ENCODE data around the gene DGLUCY. TPM values are rescaled to one million over a fixed set of nuclear protein-coding genes. Genes with fewer than 3 reads are reported as not detected.

Gene DGLUCY
- total RNA-seq, 4 donors from 2014 or later: 58.0 to 125 (median 103) TPM

DNA sequence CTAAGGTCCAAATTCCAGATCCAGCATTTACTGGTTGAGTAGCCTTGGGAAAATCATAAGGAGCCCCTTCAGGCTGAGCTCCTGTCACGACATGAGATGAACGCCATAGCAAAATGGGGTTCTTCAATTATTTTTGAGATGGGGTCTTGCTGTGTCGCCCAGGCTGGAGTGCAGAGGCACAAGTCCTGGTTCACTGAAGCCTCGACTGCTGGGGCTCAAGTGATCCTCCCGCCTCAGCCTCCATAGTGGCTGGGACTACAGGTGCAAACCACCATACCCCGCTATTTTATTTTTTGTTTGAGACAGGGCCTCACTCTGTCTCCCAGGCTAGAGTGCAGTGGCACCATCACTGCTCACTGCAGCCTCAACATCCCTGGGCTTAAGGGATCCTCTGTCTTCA, 156.3 kb downstream of the DGLUCY start:
- no peak for TF ChIP-seq POLR2A (IDR thresholded peaks at IDR 0.05)
- TF ChIP-seq, protein P1, sequence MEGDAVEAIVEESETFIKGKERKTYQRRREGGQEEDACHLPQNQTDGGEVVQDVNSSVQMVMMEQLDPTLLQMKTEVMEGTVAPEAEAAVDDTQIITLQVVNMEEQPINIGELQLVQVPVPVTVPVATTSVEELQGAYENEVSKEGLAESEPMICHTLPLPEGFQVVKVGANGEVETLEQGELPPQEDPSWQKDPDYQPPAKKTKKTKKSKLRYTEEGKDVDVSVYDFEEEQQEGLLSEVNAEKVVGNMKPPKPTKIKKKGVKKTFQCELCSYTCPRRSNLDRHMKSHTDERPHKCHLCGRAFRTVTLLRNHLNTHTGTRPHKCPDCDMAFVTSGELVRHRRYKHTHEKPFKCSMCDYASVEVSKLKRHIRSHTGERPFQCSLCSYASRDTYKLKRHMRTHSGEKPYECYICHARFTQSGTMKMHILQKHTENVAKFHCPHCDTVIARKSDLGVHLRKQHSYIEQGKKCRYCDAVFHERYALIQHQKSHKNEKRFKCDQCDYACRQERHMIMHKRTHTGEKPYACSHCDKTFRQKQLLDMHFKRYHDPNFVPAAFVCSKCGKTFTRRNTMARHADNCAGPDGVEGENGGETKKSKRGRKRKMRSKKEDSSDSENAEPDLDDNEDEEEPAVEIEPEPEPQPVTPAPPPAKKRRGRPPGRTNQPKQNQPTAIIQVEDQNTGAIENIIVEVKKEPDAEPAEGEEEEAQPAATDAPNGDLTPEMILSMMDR (IDR thresholded peaks at IDR 0.05): no peak
- H3K9me3 ChIP-seq: no peaks in the 10 kb centered on the region
- no peak overlapping the region for H3K27ac ChIP-seq
- H3K36me3 ChIP-seq: no peaks in the 10 kb centered on the region
- DNase-seq: no peak
- H3K4me1 ChIP-seq: peaks cover 0 to 6% of the 10 kb centered on the region in 2 donors
- no peak overlapping the region for H3K4me3 ChIP-seq (replicated peaks in 1 of 3)
- H3K27me3 ChIP-seq: no peaks in the 10 kb centered on the region
- intact Hi-C loops (cut with DNase I): no loop called here
- WGBS, 2 donors: 95 to 99% methylated on average over 5 to 6 of the region's 6 CpGs

DNA sequence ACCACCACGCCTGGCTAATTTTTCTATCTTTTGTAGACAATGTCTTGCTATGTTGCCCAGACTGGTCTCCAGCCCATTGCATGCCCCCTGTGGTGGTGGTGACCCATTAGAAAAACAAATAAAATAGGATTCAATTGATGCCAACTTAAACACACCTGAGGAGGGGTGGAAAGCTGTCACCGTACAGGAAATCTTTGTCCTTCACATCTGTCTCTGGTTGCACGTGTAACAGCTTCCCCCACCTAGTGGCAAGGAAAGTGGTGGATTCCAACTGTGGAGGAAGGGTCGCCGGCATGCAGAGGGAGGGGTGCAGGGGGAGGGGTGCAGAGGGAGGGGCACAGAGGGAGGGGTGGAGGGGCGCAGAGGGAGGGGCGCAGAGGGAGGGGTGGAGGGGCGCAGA, 156.7 kb downstream of the DGLUCY start:
- H3K4me3 ChIP-seq (replicated peaks in 1 of 3): no peak overlapping the region
- intact Hi-C loops (cut with DNase I): no loop called here
- WGBS, 2 donors: 51% methylated on average over 5 of the region's 8 CpGs
- H3K27me3 ChIP-seq: no peaks in the 10 kb centered on the region
- DNase-seq: no peak
- peaks cover 0 to 6% of the 10 kb centered on the region in 2 donors for H3K4me1 ChIP-seq
- no peak overlapping the region for H3K27ac ChIP-seq
- no peaks in the 10 kb centered on the region for H3K36me3 ChIP-seq
- no peaks in the 10 kb centered on the region for H3K9me3 ChIP-seq
- no peak for TF ChIP-seq POLR2A (IDR thresholded peaks at IDR 0.05)
- TF ChIP-seq, protein P1 (IDR thresholded peaks at IDR 0.05): no peak

DNA sequence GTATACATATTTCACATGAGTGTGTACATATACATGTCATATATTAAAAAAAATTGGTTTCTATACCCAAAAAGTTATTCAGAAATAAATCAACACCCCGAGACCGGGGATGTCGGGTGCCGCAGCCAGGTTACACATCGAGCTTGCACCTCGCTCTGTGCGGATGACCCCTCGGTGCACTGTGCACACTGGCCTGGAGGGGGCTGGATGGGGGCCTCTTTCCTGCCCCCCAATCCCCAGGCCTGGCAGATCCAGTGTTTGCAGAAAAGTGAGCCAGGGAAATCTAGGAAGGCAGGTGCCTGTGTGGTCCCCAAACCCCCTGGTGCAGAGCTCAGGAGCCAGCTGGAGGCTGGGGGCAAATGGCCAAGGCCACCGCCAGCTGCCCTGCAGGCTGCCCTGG, 157.8 kb downstream of the DGLUCY start:
- no peak overlapping the region for H3K27ac ChIP-seq
- DNase-seq: no peak
- no peaks in the 10 kb centered on the region for H3K36me3 ChIP-seq
- H3K4me3 ChIP-seq (replicated peaks in 1 of 3): no peak overlapping the region
- H3K27me3 ChIP-seq: no peaks in the 10 kb centered on the region
- H3K4me1 ChIP-seq: peaks cover 0 to 6% of the 10 kb centered on the region in 2 donors
- H3K9me3 ChIP-seq: no peaks in the 10 kb centered on the region
- WGBS, 2 donors: 94 to 96% methylated on average over 8 to 9 of the region's 9 CpGs
- intact Hi-C loops (cut with DNase I): no loop called here
- TF ChIP-seq, protein P1 (IDR thresholded peaks at IDR 0.05): no peak
- no peak for TF ChIP-seq POLR2A (IDR thresholded peaks at IDR 0.05)

DNA sequence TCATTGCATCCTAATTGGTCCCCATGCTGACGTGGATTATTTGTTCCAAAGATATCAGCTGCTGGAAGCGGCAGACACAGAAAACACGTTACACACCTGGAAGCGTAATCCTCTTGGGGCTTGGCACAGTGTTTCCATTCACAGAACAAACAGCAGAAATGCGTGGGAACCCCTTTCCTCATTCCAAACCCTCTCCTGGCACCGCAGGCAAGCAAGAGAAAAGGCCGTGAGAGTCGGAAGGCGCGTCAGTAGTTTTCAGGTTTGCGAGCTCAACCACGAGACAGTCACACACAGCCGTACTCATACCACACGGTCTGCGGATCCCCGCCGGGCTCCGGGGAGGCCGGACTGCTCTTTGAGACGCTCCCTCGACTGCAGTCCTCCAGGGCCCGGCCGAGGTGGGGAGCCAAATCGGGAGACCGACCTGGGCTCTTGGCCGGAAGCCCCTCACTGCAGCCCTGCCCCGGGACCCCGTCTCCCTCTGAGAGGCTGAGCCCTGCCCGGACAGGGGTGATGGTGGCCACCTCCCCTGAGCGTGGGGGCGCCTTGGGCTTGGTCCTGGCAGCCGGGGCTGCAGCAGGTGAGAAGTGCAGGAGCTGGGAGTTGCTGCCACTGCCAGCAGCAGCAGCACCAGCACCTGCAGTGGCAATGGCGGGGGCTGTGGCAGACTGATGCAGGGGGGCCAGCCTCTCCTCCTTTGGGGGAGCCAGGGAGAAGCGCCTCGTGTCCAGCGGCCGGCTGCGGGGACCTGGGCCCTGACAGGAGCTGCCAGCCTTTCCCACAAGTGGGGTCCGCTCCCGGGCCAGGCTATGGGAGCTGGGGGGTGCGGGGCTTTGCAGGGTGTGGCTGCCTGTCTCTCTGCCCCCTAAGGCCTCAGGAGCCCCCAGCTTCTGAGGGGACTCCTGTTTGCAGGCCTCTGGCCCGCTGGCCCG, 158.7 kb downstream of the DGLUCY start:
- Histone ChIP-seq H3K27me3 (no peaks in the 10 kb centered on the region), H3K4me3 (replicated peaks in 1 of 3) (no peak overlapping the region), H3K36me3 (no peaks in the 10 kb centered on the region), H3K9me3 (no peaks in the 10 kb centered on the region), H3K4me1 (peaks cover 0 to 6% of the 10 kb centered on the region in 2 donors), H3K27ac (no peak overlapping the region)
- intact Hi-C loops (cut with DNase I): no loop called here
- WGBS, 2 donors: 93% methylated on average over 23 to 25 of the region's 43 CpGs
- TF ChIP-seq POLR2A (IDR thresholded peaks at IDR 0.05): no peak
- TF ChIP-seq, protein P1 (IDR thresholded peaks at IDR 0.05): no peak
- no peak for DNase-seq

DNA sequence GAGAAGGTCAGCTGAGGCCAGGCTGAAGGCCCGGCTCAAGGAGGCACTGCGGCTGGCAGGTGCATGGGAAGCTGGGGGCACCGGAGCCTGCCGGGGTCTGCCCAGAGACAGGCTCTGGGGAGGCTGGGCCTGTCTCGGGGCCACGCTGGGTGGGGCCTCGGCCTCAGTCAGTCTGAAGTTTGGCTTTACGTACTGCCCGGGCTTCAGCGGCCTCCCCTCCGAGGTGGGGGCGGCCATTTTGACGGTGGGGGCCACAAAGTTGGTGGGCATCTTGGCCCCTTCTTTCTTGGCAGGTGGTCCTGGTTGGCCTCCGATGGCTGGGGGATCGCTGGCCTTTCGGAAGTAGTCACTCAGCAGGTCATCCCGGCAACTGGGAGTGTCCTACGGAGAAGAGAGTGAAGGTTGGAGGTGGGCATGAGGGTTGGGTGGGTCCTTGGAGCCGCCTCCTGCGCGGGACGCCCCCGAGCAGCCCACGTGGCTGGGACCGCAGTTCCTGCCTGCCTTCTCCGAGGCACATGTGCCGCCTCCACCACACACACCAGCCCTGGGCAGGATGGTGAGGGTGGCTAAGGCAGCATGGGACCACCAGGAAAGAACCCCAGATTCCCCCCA, 159.5 kb downstream of the DGLUCY start:
- no peaks in the 10 kb centered on the region for H3K9me3 ChIP-seq
- DNase-seq: no peak
- H3K4me3 ChIP-seq (replicated peaks in 1 of 3): no peak overlapping the region
- intact Hi-C loops (cut with DNase I): no loop called here
- 94 to 100% methylated on average over 6 to 13 of the region's 27 CpGs for WGBS, 2 donors
- H3K27me3 ChIP-seq: no peaks in the 10 kb centered on the region
- H3K4me1 ChIP-seq: peaks cover 0 to 6% of the 10 kb centered on the region in 2 donors
- no peak overlapping the region for H3K27ac ChIP-seq
- TF ChIP-seq, protein P1 (IDR thresholded peaks at IDR 0.05): no peak
- no peak for TF ChIP-seq POLR2A (IDR thresholded peaks at IDR 0.05)
- H3K36me3 ChIP-seq: no peaks in the 10 kb centered on the region
